ENCODE measurements around the gene ZNG1B.
"Not testable (repeated sequence)": the region's sequence is repeated elsewhere in the genome, so short reads cannot be mapped to it uniquely, and the experiment has no call there.

ZNG1B gene

DNA sequence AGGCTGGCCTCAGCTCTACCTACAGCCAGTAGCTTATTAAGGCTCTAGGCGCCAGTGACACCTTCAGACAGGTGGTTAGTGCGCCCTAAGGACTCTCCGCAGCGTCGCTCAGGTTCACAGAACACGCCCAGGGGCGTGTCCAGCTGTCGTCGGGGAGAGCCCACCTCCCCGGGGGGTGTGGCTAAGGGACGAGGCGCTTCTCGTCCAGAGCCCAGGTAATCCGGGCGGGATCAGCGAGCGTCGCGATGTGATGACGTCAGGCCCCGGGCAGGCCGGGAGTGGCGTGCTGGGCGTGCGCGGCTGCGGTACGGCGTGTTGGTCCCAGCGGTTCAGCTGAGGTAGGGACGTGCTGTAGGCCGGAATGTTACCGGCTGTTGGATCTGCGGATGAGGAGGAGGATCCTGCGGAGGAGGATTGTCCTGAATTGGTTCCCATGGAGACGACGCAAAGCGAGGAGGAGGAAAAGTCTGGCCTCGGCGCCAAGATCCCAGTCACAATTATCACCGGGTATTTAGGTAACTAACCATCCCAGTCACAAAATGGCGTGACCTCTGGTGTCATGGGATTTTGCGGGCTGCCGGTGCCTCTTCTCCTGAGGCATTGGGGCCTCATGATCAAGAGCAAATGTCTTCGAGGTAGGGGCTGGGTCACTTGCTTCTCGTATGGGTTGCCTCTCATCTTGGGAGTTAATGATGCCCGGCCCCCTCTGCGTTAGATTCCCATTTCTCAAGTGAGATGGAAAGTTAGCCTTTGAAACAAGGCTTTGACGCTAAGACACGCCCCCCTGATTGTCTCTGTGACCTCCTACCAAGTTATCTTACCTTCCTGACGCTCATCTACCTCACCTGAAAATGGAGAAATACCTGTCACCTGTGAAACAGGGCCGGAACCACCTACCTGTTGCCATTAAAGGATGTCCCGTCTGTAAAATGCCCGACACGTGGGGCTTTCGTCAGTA is at the start of gene ZNG1B:
Gene ZNG1B (plus strand): TSS at position 184 of the 958 bp plus-strand sequence. CDS start 178 bp downstream, at position 362.
- peak; percentile 72 for DNase-seq

DNA sequence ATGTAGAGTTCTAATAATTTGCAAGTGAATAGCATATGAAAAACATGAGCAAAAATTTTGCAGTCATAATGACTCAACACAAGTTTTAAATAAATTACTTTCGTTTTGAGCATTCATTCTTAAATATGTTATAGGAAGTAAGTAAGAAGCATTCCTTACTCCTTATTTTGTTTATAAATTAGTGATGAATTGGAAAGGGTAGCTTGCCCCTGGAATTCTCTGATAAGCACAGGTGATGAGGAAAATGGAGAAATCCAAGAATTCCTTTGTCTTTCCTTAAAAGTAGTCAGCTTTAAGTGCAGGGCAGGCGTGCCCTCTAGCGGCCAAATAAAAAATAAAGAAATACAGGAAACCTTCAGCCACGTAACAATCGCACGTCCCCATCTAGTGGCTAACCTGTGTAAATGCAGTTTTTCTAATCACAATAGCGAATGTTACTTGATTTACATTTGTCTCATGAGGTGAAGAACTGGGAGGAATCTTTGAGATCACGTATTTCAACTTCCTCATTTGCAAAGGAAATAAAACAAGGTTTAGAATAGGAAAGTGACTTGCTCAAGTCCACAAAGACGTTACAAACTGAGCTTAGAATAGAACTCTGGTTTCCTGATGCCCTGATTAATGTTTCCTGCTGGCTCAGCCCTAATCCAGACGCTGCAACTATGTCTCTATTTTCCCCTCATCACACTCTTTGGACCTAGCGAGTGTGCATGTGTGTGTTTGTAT is 47.2 kb upstream of the ZNG1B start:
- peak; percentile 46 for DNase-seq

DNA sequence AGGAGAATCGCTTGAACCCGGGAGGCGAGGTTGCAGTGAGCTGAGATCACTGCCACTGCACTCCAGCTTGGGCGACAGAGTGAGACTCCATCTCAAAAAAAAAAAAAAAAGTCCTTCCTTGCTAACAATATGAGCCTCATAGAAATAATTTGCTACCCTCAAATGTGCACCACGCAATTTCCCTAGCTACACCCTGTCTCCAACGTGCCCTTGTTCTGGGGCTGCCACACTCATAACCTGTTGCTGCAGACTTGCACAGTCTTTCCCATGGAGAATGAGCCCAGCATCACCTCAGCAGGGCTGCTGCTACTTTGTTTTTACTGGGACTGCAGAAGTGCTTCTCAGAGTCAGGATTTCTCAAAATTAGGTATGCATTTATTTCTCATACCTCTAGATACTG is 46.4 kb upstream of the ZNG1B start:
- no peak for DNase-seq

DNA sequence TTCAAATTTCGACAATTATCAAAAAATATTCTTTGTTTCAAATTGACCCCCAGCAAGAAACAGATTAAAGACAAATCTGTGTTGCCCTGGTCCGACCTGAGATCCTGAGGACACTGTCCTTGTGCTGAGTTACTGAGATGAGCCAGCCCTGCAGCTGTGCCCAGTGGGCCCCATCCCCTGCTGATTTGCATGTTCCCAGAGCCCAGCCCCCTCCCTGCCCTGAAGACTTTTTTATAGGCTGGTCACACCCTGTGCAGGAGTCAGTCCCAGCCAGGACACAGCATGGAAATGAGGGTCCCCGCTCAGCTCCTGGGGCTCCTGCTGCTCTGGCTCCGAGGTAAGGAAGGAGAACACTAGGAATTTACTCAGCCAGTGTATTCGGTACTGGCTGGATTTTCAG is 31.4 kb upstream of the ZNG1B start:
- DNase-seq, result no peak

DNA sequence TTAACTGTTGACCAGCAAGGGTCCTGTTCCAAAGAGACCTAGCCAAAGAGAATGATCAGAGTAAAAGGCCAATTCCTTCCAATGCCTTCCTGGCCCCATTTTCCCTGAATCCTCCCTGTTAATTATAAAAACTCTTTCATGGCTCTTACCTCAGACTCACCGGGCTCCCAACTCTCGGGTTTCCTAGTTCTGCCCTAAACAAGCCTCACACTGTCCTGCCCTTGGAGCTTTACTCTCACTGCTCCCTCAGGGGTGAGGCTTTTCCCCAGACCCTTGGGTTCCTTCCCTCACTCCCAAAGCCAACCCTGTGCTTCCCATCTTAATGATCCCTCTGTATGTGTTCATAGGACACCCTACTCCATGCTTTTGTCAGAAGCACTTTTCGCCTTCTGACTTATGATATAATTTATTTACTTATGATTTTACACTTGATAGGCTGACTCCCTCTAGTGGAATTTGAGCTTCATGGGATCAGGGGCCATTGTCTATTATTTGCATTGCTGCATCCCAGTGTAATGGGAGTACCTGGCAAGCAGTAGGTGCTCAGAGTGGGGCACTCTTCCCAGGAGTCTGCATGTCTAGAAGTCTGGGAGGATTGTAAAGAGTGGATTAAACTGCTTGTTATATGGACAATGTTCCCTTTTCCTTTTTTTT is 29.9 kb upstream of the ZNG1B start:
- no peak for DNase-seq

DNA sequence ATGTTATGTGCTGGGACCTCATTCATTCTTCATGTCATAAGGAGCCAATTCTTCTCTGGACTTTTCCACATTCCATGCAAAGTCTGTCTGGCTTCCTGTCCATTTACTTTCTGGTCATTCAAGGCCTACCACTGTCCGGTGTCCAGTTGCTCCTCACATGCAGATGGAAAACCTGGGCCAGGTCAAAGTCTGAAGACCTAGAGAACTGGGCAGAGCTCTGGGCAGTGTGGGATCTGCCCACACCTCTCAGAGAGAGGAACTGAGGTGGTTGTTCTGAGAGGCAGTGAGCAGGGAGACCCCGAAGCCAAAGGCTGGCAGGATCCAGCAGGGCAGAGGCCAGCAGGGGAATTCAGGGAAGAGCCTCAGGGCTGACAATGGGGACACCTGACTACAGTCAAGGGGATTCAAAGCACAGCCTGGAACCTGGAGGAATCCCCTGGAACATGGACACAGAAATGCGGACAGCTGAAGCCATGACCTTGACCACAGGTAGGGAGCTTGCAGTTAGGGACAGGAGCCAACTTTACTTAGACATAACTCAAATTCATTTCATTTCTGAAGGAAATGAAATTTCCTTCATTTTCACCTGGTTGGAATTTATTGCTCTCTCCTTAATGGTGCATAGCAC is 25.7 kb upstream of the ZNG1B start:
- not testable (repeated sequence) for DNase-seq

DNA sequence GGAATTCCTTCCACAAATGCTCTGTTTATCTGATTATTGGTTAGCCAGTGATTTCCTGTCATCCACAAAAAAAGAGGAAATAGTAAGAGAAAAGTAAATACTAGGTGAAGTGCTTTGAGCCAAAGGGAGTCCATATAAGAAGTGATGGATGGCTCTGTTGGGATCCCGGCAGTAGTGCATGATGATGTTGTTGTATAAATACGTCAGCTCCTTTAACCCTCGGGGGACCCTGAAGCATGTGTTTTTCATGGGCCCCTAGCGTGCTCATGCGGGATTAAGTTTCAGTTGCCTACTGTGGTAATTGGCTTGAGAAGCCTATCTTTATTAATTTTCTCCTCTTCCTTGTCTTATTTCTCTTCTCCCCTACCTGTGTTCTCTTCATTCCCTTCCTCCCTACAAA is 24.7 kb upstream of the ZNG1B start:
- DNase-seq, result not testable (repeated sequence)

DNA sequence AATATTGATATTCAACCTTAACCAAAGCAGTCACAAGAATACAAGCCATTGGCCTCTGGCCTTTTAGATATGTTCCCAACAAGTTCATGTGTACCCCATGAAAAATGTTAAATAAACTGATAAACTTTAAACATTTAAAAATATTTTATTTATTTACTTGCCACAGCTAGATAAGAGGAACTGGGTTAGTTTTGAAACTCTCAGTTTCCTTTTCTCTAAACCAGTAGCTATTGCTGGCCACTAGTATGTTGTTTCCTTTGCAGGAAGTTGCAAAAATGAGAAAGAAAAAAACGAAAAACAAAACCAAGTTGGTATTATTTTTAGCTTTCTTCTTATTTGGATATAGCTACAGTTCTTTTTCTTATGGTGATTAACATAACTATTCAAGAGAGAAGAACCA is 5.7 kb upstream of the ZNG1B start:
- not testable (repeated sequence) for DNase-seq

DNA sequence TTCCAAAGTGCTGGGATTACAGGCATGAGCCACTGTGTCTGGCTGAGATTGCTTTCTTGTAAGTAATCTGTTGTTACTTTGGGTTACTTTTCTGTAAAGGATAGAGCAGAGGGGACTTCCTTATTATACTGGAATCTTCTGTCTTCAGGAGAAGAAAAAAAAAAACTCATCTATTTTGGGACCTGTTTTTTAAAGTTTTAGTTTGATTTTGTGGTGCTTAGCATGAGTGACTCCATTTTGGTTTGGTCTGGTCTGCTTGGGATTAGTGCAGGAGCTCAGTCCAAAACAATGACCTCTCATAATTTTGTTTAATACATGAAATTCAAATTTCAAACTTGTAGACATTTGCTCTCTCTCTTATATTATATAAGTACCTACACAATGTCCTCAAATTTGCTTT is 4.0 kb upstream of the ZNG1B start:
- DNase-seq, result not testable (repeated sequence)

DNA sequence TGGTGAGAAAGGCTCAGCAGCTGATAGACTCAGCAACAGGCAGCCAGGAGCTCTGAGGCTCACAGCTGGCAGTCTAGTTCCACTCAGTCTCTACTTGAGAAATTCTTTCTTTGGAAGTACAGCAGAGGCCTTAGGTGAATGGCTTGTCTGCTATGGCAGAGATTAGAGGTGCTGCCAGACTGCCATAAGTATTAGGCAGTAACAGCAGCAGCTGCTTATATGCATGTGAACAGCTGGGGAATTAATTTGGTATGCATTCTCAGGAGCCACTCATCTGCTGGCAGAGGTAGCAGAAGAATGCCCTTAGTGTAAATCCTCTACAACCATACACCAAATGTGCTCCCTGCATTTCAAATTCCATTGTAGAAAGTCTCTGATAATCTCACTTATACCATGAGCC is 28.3 kb downstream of the ZNG1B start:
- DNase-seq, result not testable (repeated sequence)

DNA sequence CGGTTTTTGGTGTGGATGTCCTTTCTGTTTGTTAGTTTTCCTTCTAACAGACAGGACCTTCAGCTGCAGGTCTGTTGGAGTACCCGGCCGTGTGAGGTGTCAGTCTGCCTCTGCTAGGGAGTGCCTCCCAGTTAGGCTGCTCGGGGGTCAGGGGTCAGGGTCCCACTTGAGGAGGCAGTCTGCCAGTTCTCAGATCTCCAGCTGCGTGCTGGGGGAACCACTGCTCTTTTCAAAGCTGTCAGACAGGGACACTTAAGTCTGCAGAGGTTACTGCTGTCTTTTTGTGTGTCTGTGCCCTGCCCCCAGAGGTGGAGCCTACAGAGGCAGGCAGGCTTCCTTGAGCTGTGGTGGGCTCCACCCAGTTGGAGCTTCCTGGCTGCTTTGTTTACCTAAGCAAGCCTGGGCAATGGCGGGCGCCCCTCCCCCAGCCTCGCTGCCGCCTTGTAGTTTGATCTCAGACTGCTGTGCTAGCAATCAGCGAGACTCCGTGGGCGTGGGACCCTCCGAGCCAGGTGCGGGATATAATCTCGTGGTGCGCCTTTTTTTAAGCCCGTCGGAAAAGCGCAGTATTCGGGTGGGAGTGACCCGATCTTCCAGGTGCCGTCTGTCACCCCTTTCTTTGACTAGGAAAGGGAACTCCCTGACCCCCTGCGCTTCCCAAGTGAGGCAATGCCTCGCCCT is 39.3 kb downstream of the ZNG1B start:
- not testable (repeated sequence) for DNase-seq

DNA sequence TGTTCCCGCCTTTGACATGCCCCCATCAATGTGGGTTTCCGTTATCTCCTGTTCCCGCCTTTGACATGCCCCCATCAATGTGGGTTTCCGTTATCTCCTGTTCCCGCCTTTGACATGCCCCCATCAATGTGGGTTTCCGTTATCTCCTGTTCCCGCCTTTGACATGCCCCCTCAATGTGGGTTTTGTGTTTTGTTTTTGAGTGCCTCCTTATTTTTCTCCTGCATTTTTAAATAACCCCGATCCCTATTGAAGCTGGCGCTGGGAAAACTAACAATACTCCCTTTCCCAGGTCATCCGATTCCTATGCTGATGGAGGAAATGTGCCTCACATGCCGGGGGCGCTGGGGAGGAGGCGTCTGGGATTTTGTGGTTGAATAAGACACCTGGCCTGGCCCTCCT is 59.0 kb downstream of the ZNG1B start:
- DNase-seq, result not testable (repeated sequence)

DNA sequence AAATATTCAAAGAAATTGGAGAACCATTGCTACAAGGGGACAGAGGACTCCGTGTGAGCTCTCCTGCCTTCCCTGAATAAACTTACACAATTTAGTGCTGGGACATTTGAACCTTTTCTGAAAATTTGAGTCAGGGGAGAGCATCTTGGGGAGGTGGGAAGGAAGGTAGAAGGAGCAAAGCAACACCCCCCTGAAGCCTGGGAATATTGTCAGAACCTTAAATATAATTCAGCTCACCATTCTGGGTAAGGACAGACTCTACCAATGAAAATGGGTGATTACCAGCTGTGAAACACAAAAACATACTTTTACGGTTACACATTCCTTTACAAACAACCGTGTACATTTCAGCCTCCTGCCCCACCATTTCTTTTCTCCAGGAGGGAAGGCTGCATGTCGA is 60.9 kb downstream of the ZNG1B start, which contains the start of gene FOXD4L1:
Gene FOXD4L1 (plus strand): TSS at position 301 of the 400 bp plus-strand sequence. CDS start 592 bp downstream, outside the sequence.
- not testable (repeated sequence) for DNase-seq

DNA sequence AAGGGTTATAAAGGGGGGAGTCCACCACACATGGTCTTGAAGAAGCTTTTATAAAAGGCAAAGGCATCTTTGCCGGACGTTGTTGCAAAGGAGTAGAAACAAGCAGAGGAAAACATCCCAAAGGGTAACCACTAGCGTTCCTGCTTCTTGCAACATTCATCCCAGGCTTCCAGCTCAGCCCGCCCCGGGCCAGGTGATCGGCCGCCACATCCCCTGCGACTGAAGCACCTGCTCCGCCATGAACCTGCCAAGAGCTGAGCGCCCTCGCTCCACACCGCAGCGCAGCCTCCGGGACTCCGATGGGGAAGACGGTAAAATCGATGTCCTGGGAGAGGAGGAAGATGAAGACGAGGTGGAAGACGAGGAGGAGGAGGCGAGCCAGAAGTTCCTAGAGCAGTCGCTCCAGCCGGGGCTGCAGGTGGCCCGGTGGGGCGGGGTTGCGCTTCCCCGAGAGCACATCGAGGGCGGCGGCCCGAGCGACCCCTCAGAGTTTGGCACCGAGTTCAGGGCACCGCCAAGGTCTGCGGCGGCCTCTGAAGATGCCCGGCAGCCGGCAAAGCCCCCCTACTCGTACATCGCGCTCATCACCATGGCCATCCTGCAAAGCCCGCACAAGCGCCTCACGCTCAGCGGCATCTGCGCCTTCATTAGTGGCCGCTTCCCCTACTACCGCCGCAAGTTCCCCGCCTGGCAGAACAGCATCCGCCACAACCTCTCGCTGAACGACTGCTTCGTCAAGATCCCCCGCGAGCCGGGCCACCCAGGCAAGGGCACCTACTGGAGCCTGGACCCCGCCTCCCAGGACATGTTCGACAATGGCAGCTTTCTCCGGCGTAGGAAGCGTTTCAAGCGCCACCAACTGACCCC is 61.8 kb downstream of the ZNG1B start:
- DNase-seq, result not testable (repeated sequence)

DNA sequence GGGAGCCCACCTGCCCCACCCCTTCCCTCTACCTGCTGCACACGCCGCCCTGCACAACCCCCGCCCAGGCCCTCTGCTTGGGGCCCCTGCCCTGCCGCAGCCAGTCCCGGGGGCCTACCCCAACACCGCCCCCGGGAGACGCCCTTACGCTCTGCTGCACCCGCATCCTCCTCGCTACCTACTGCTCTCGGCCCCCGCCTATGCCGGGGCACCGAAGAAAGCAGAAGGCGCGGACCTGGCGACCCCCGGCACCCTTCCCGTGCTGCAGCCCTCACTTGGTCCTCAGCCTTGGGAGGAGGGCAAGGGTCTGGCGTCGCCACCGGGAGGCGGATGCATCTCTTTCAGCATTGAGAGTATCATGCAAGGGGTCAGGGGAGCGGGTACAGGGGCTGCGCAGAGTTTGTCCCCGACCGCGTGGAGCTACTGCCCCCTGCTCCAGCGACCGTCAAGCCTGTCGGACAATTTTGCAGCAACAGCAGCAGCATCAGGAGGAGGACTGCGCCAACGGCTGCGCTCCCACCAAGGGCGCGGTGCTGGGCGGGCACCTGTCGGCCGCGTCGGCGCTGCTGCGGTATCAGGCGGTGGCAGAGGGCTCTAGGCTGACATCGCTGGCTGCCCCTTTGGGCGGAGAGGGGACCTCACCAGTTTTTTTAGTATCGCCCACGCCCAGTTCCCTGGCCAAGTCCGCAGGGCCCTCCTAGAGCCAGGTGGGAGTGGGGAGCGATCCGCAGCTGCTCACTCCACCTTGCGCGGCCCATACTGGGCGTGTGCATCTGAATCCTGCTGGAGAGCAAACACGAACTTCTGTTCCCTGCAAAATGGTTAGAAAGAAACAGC is 62.6 kb downstream of the ZNG1B start:
- not testable (repeated sequence) for DNase-seq

DNA sequence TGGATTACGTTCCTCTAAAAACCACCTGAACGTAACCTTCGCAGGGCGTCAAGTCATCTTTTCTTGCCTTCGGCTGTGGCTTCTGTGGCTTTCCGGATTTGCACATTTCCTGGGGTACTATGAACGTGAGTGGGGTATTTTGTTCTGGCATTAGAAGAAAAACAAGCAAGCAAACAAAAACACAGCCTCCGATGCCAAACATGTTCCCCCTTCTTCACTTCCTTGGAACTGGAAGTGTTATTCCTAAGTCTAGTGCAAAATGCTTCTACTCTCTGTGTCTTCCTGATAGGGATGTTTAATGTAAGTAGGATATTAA is 63.2 kb downstream of the ZNG1B start:
- DNase-seq, result not testable (repeated sequence)

DNA sequence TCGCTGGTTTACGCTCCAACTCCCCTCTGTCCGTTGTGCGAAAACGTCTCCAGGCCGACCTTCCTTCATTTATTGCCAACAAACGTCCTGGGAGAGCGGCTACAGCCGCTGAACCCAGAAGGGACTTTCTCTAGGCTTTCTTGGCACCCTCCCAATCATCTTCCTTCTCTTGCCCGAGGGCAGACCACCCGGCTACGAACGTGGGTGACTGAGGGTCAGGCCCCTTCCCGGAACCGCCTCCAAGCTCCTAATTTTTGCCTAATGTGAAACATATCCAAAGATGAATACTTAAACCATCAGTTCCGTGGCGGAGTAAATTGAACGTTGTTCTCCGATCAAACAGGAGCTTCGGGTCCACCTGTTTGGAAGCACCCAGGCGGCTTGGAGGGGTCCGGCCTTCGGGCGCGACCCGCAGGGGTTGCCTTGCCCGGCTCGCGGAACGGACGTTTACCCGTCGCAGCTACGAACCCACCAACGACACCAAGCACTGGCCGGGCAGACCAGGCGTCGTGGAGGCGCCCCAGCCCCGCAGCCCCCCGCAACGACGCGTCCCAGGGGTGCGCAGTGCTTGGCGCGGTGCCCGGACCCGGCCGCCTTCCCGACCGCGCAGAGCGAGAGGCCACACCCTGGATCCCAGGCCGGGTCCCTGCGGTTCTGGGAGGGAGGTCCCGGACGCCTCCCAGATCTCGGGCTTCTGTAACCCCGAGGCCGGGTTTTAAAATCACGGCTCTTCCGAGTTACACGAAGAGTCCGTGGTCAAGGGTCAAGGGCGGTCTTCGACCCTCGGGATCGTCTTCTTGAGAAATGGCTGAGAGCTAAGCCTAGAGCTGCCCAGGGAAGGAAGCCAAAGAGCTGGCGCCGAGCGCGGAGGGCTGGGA is 65.0 kb downstream of the ZNG1B start:
- not testable (repeated sequence) for DNase-seq

DNA sequence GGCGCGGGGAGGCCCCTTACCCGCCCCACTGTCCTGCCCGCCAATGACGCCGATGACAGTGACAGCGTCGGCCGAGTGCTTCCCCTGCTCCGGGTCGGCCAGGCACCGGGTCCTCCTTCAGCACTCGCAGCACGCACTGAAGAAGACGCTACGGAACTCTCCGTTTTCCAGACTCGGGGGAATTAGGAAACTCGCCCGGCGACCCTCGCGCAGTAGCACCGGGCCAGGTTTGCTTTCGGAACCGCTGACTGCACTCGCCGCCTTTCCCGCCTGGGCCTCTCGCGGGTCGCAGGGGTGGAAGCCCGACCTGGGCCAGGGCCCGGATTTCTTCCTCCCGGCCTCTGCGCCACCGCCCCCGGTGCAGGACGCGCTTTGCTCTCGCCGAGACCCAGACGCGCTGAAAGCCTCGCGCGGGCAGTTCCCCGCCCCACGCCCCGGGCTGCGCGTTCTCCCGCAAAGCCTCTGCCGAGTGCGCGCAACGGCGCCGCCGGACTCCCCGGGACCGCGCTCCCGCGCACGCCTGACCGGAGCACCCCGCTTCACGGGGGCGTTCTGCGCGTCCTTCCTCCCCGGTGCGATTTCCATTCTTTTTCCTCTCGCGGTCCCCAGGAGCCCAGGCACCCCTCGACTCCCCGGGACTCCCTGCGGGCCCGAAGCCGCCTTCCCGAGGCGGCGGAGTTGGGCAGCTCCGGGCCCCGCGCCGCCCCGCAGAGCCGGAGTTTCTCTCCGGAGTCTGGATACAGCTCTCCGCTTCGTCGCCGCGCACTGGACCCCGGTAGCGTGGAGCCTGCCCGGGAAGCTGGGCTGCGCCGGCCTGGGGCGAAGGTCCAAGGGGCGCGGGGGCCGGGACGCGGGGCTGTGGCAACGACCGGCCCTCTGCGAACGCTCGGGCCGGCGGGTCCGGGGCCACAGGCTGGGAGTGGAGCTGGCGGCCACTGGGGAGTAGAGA is 65.9 kb downstream of the ZNG1B start:
- DNase-seq, result peak; percentile 23
